ENCODE data around the gene EXOC4. TPM values are rescaled to one million over a fixed set of nuclear protein-coding genes. Genes with fewer than 3 reads are reported as not detected.
"Not testable (repeated sequence)": the region's sequence is repeated elsewhere in the genome, so short reads cannot be mapped to it uniquely, and the experiment has no call there.

EXOC4 gene
- total and polyA plus RNA-seq, 2 donors from 2014 or later = 22.8 to 78.7 TPM

- no peak for TF ChIP-seq CTCF (IDR thresholded peaks at IDR 0.05; ENCODE audit: borderline replicate concordance, extremely low read depth, insufficient read depth)
- Histone ChIP-seq H3K36me3 (ENCODE audit: control insufficient read depth in 2 of 3, insufficient read depth in 3 of 3, low read length in 3 of 3) (no peaks in the 10 kb centered on the region), H3K9me3 (ENCODE audit: control insufficient read depth in 2 of 3, insufficient read depth in 1 of 3, low read length in 3 of 3) (no peaks in the 10 kb centered on the region), H3K27me3 (ENCODE audit: control insufficient read depth, insufficient read depth, low read length) (no peaks in the 10 kb centered on the region), H3K27ac (ENCODE audit: low read depth in 2 of 2, low read length in 2 of 2) (no peak overlapping the region), H3K4me1 (ENCODE audit: control insufficient read depth in 2 of 3, insufficient read depth in 2 of 3, low read depth in 1 of 3, low read length in 3 of 3) (no peaks in the 10 kb centered on the region), H3K9ac (ENCODE audit: low read length in 3 of 3) (no peak overlapping the region), H3K4me3 (ENCODE audit: low read length in 3 of 3) (no peak overlapping the region)
- DNase-seq (no peak), FAIRE-seq (no peak)
- intact Hi-C loops (cut with DNase I) = no loop called here
These were observed 382.7 kb downstream of the EXOC4 start for GRCh38 chr7:133635541-133635940.

GRCh38 chr7:133638857-133639256 lies 386.0 kb downstream of the EXOC4 start:
- no peak for TF ChIP-seq CTCF (IDR thresholded peaks at IDR 0.05; ENCODE audit: borderline replicate concordance, extremely low read depth, insufficient read depth)
- DNase-seq (no peak), FAIRE-seq (no peak)
- no peak overlapping the region for H3K9ac ChIP-seq (ENCODE audit: low read length in 3 of 3)
- H3K27me3 ChIP-seq (ENCODE audit: control insufficient read depth, insufficient read depth, low read length) = no peaks in the 10 kb centered on the region
- H3K9me3 ChIP-seq (ENCODE audit: control insufficient read depth in 2 of 3, insufficient read depth in 1 of 3, low read length in 3 of 3) = peaks cover 0 to under 1% (median 0%) of the 10 kb centered on the region in 3 donors
- no peak overlapping the region for H3K4me3 ChIP-seq (ENCODE audit: low read length in 3 of 3)
- intact Hi-C loops (cut with DNase I) = no loop called here
- H3K36me3 ChIP-seq (ENCODE audit: control insufficient read depth in 2 of 3, insufficient read depth in 3 of 3, low read length in 3 of 3) = no peaks in the 10 kb centered on the region
- no peaks in the 10 kb centered on the region for H3K4me1 ChIP-seq (ENCODE audit: control insufficient read depth in 2 of 3, insufficient read depth in 2 of 3, low read depth in 1 of 3, low read length in 3 of 3)
- no peak overlapping the region for H3K27ac ChIP-seq (ENCODE audit: low read depth in 2 of 2, low read length in 2 of 2)

- no peak overlapping the region for H3K27ac ChIP-seq (ENCODE audit: low read depth in 2 of 2, low read length in 2 of 2)
- H3K36me3 ChIP-seq (ENCODE audit: control insufficient read depth in 2 of 3, insufficient read depth in 3 of 3, low read length in 3 of 3) = no peaks in the 10 kb centered on the region
- H3K4me3 ChIP-seq (ENCODE audit: low read length in 3 of 3) = no peak overlapping the region
- no peaks in the 10 kb centered on the region for H3K27me3 ChIP-seq (ENCODE audit: control insufficient read depth, insufficient read depth, low read length)
- FAIRE-seq = no peak
- H3K9ac ChIP-seq (ENCODE audit: low read length in 3 of 3) = no peak overlapping the region
- no peak for TF ChIP-seq CTCF (IDR thresholded peaks at IDR 0.05; ENCODE audit: borderline replicate concordance, extremely low read depth, insufficient read depth)
- intact Hi-C loops (cut with DNase I) = no loop called here
- H3K4me1 ChIP-seq (ENCODE audit: control insufficient read depth in 2 of 3, insufficient read depth in 2 of 3, low read depth in 1 of 3, low read length in 3 of 3) = no peaks in the 10 kb centered on the region
- H3K9me3 ChIP-seq (ENCODE audit: control insufficient read depth in 2 of 3, insufficient read depth in 1 of 3, low read length in 3 of 3) = peaks cover 0 to 10% (median 0%) of the 10 kb centered on the region in 3 donors
- DNase-seq = no peak
These were observed 388.6 kb downstream of the EXOC4 start for GRCh38 chr7:133641436-133641835.

- no peaks in the 10 kb centered on the region for H3K27me3 ChIP-seq (ENCODE audit: control insufficient read depth, insufficient read depth, low read length)
- intact Hi-C loops (cut with DNase I) = no loop called here
- H3K4me1 ChIP-seq (ENCODE audit: control insufficient read depth in 2 of 3, insufficient read depth in 2 of 3, low read depth in 1 of 3, low read length in 3 of 3) = no peaks in the 10 kb centered on the region
- no peak overlapping the region for H3K4me3 ChIP-seq (ENCODE audit: low read length in 3 of 3)
- FAIRE-seq = no peak
- DNase-seq = no peak
- H3K9ac ChIP-seq (ENCODE audit: low read length in 3 of 3) = no peak overlapping the region
- H3K27ac ChIP-seq (ENCODE audit: low read depth in 2 of 2, low read length in 2 of 2) = no peak overlapping the region
- TF ChIP-seq CTCF (IDR thresholded peaks at IDR 0.05; ENCODE audit: borderline replicate concordance, extremely low read depth, insufficient read depth) = no peak
- H3K9me3 ChIP-seq (ENCODE audit: control insufficient read depth in 2 of 3, insufficient read depth in 1 of 3, low read length in 3 of 3) = peaks cover 0 to 10% (median 0%) of the 10 kb centered on the region in 3 donors
- H3K36me3 ChIP-seq (ENCODE audit: control insufficient read depth in 2 of 3, insufficient read depth in 3 of 3, low read length in 3 of 3) = no peaks in the 10 kb centered on the region
These were observed 390.0 kb downstream of the EXOC4 start for GRCh38 chr7:133642907-133643306.

GRCh38 chr7:133643652-133644051 lies 390.8 kb downstream of the EXOC4 start:
- FAIRE-seq; H3K27ac ChIP-seq (ENCODE audit: low read depth in 2 of 2, low read length in 2 of 2); H3K27me3 ChIP-seq (ENCODE audit: control insufficient read depth, insufficient read depth, low read length); H3K4me3 ChIP-seq (ENCODE audit: low read length in 3 of 3); DNase-seq; intact Hi-C loops (cut with DNase I); H3K4me1 ChIP-seq (ENCODE audit: control insufficient read depth in 2 of 3, insufficient read depth in 2 of 3, low read depth in 1 of 3, low read length in 3 of 3); H3K9ac ChIP-seq (ENCODE audit: low read length in 3 of 3); H3K9me3 ChIP-seq (ENCODE audit: control insufficient read depth in 2 of 3, insufficient read depth in 1 of 3, low read length in 3 of 3); H3K36me3 ChIP-seq (ENCODE audit: control insufficient read depth in 2 of 3, insufficient read depth in 3 of 3, low read length in 3 of 3): not testable (repeated sequence)

Data from kidney (tissue), 14 donors.